Keratinocyte (primary cell): ENCODE measurements around the gene OXT. TPM values are rescaled to one million over a fixed set of nuclear protein-coding genes. Genes with fewer than 3 reads are reported as not detected.
A peak's percentile ranks its signal among the peaks of the same experiment; 100 is the strongest.

Experiments used
- DNase-seq: peaks from one replicate; pipeline ENCODE4 v3.0.0-alpha.2; 2011; ENCODE audit warnings: low read depth, missing footprints, low spot score
- FAIRE-seq: peaks from 2 replicates; lab custom pipeline; 2011; peaks lifted over from hg19 to GRCh38; lab: Jason Lieb, UNC
- H2AFZ ChIP-seq: 2 replicates; pipeline ENCODE4 v1.6.0; 2012; ENCODE audit warnings: low read length, control low read depth, inconsistent platforms; ENCODE audit not compliant: control insufficient read depth
- H3K27ac ChIP-seq: 2 replicates; pipeline ENCODE4 v1.5.1; 2011; ENCODE audit warnings: low read length; ENCODE audit not compliant: control insufficient read depth, insufficient read depth
- H3K27me3 ChIP-seq: 3 replicates; pipeline ENCODE4 v1.6.0; 2011; ENCODE audit warnings: low read length; ENCODE audit not compliant: control insufficient read depth, insufficient read depth; ENCODE audit errors: extremely low read depth
- H3K36me3 ChIP-seq, 2 experiments: 2 replicates in 1 of 2; 3 replicates in 1 of 2; pipeline ENCODE4 v1.5.1; 2011; ENCODE audit warnings: low read length in 2 of 2, mild to moderate bottlenecking in 1 of 2; ENCODE audit not compliant: control insufficient read depth in 2 of 2, insufficient read depth in 2 of 2; ENCODE audit errors: extremely low read depth in 1 of 2
- H3K4me1 ChIP-seq: 3 replicates; pipeline ENCODE4 v1.5.1; 2011; ENCODE audit warnings: low read length; ENCODE audit not compliant: control insufficient read depth, insufficient read depth; ENCODE audit errors: extremely low read depth
- H3K4me2 ChIP-seq: 3 replicates; pipeline ENCODE4 v1.6.0; 2011; ENCODE audit warnings: low read depth, low read length; ENCODE audit not compliant: control insufficient read depth, insufficient read depth; ENCODE audit errors: extremely low read depth
- H3K4me3 ChIP-seq, 3 experiments: fragments of 200-600 bp in 1 of 3; sonication (generic) in 1 of 3; 2 replicates in 2 of 3; 3 replicates in 1 of 3; pipeline ENCODE4 v1.5.1; 2011 to 2016; ENCODE audit warnings: low read length in 3 of 3, mild to moderate bottlenecking in 3 of 3, control low read depth in 2 of 3, inconsistent platforms in 1 of 3, low read depth in 1 of 3, mixed read lengths in 1 of 3, mixed run types in 1 of 3, moderate library complexity in 1 of 3; ENCODE audit not compliant: control insufficient read depth in 2 of 3, insufficient read depth in 2 of 3; ENCODE audit errors: extremely low read depth in 1 of 3
- H3K79me2 ChIP-seq: 2 replicates; pipeline ENCODE4 v1.6.0; 2012; ENCODE audit warnings: low read length; ENCODE audit not compliant: control insufficient read depth, insufficient read depth
- H3K9ac ChIP-seq: 3 replicates; pipeline ENCODE4 v1.6.0; 2011; ENCODE audit warnings: low read length; ENCODE audit not compliant: control insufficient read depth, insufficient read depth; ENCODE audit errors: extremely low read depth
- H3K9me1 ChIP-seq: 3 replicates; pipeline ENCODE4 v1.6.0; 2011; ENCODE audit warnings: low read length; ENCODE audit not compliant: control insufficient read depth, insufficient read depth; ENCODE audit errors: extremely low read depth
- H3K9me3 ChIP-seq: 2 replicates; pipeline ENCODE4 v1.5.1; 2012; ENCODE audit warnings: low read depth, low read length; ENCODE audit not compliant: control insufficient read depth
- H4K20me1 ChIP-seq: 3 replicates; pipeline ENCODE4 v1.6.0; 2011; ENCODE audit warnings: low read length; ENCODE audit not compliant: control insufficient read depth, insufficient read depth; ENCODE audit errors: extremely low read depth
- EZH2 ChIP-seq: IDR thresholded peaks from one replicate; pipeline ENCODE4 v1.6.1; 2012; ENCODE audit warnings: inconsistent platforms, mild to moderate bottlenecking, low read length, moderate library complexity
- dilution Hi-C: fragments of 300-500 bp; cut with MboI; formaldehyde crosslinking; loops from one replicate; pipeline ENCODE4 v1.7.0; 2020; ENCODE audit warnings: low sequenced_read_pairs; ENCODE audit not compliant: extremely low pct_ligation_motif_present
- polyA plus RNA-seq, 5 experiments: library from polyadenylated mRNA; depleted of rRNA in 3 of 5; stranded (reverse) in 3 of 5; stranded (forward) in 1 of 5; unstranded in 1 of 5; fragments of >200 nt; gene quantifications; 1 replicate in 1 of 5; 2 replicates in 3 of 5; 3 replicates in 1 of 5; pipeline versions ENCODE4 v1.2.1 to v1.2.3, GENCODE V29; 2011 to 2012; ENCODE audit warnings: missing spikeins in 2 of 5, low read depth in 1 of 5, low replicate concordance in 1 of 5
- TF ChIP-seq, protein P1 (sequence below), 3 experiments: IDR thresholded peaks in 1 of 3; conservative IDR thresholded peaks in 1 of 3; optimal IDR thresholded peaks in 1 of 3; 2 replicates in 2 of 3; 3 replicates in 1 of 3; pipeline versions ENCODE3 to v1.5.1; 2011; ENCODE audit warnings: low read length in 3 of 3, mild to moderate bottlenecking in 3 of 3, moderate library complexity in 2 of 3, control low read depth in 1 of 3, inconsistent platforms in 1 of 3; ENCODE audit not compliant: insufficient read depth in 2 of 3; ENCODE audit errors: extremely low read depth in 1 of 3

OXT gene
- polyA plus RNA-seq, 1 donor (not counting 4 experiments of a cell fraction or from before 2014, with no cell fraction given) = not detected

DNA sequence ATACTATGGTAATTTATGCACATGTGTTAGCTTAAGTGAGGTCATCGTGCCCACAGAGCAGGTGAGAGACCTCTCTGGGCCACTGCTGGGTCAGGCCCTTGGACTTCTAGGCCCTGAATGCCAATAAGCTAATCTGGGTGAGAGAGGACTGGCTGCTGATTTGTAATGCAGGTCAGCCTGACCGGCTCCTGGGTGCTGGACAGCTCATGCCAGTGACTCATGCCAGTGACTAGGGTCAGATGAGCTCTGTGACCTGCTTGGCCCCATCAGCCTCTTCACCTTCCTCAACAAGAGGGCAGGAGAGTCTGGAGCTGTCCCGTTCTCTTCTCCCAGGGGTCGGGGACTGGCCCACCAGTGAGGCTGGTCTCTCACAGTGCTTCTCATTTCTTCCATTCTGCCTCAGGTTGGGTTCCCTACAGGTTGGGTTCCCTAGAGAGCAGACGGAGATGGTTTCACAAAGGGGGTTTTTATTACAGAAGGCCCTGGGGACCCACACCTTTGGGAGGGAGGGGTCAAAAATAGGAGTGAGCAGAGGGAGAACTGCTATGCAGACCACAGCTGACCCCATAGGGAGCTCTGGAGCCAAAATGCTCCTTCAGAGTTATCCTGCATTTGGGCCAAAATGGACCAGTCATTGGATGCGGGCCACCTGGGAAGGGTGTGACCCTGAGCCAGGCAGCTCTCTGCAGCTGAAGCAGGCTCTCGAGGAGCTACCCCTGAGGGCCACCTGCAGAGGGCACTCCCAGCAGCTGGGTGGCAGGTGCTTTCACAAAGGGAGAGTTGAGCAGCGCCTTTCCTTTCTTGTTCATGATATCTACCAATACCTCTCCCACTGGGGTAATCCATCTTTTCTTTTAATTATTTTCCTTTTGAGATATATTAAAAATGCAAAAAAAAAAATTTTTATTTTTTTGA, 2.2 kb upstream of the OXT start:
- TF ChIP-seq EZH2 = no peak
- TF ChIP-seq, protein P1, sequence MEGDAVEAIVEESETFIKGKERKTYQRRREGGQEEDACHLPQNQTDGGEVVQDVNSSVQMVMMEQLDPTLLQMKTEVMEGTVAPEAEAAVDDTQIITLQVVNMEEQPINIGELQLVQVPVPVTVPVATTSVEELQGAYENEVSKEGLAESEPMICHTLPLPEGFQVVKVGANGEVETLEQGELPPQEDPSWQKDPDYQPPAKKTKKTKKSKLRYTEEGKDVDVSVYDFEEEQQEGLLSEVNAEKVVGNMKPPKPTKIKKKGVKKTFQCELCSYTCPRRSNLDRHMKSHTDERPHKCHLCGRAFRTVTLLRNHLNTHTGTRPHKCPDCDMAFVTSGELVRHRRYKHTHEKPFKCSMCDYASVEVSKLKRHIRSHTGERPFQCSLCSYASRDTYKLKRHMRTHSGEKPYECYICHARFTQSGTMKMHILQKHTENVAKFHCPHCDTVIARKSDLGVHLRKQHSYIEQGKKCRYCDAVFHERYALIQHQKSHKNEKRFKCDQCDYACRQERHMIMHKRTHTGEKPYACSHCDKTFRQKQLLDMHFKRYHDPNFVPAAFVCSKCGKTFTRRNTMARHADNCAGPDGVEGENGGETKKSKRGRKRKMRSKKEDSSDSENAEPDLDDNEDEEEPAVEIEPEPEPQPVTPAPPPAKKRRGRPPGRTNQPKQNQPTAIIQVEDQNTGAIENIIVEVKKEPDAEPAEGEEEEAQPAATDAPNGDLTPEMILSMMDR (optimal IDR thresholded peaks at IDR 0.05 in 1 of 3, IDR thresholded peaks at IDR 0.05 in 1 of 3, conservative IDR thresholded peaks at IDR 0.05 in 1 of 3; ENCODE audit: extremely low read depth in 1 of 3, insufficient read depth in 2 of 3, low read length in 3 of 3) = peak in 2 of 3 experiments; percentile 31 to 44
- no peaks in the 10 kb centered on the region for H3K9me3 ChIP-seq
- H3K27ac ChIP-seq = no peak overlapping the region

DNA sequence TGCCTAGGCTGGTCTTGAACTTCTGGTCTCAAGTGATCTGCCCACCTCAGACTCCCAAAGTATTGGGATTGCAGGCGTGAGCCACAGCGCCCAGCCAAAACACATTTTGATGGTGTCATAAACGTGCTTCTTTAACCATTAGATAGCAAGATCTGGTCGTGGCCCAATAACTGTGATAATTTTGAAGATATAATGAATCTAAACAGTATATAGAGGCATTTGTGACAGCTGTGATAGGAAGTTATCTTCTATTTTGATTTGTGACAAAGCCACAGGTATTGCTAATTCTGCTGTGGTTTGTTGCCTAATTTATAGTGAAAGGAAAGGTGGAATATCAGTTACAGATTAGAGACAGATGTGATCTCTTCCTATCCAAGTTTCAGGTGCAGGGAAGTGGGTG, 695 bp upstream of the OXT start:
- FAIRE-seq (no peak), DNase-seq (no peak)
- no peak overlapping the region for H3K27ac ChIP-seq
- dilution Hi-C loops = no loop called here
- no peaks in the 10 kb centered on the region for H3K9me1 ChIP-seq
- H2AFZ ChIP-seq = no peak overlapping the region
- peaks cover 25% of the 10 kb centered on the region for H3K27me3 ChIP-seq
- H3K4me3 ChIP-seq = no peak overlapping the region
- H3K9me3 ChIP-seq = no peaks in the 10 kb centered on the region
- no peaks in the 10 kb centered on the region for H4K20me1 ChIP-seq
- H3K4me2 ChIP-seq = no peak overlapping the region
- H3K9ac ChIP-seq = no peak overlapping the region
- no peaks in the 10 kb centered on the region for H3K4me1 ChIP-seq
- no peaks in the 10 kb centered on the region for H3K36me3 ChIP-seq
- H3K79me2 ChIP-seq = no peaks in the 10 kb centered on the region
- TF ChIP-seq, protein P1 (optimal IDR thresholded peaks at IDR 0.05 in 1 of 3, IDR thresholded peaks at IDR 0.05 in 1 of 3, conservative IDR thresholded peaks at IDR 0.05 in 1 of 3; ENCODE audit: extremely low read depth in 1 of 3, insufficient read depth in 2 of 3, low read length in 3 of 3) = no peak
- TF ChIP-seq EZH2 = no peak

More for the DNA sequence above, 2.2 kb upstream of the OXT start:
- H3K36me3 ChIP-seq = no peaks in the 10 kb centered on the region
- no peak overlapping the region for H3K4me2 ChIP-seq
- dilution Hi-C loops = no loop called here
- no peak overlapping the region for H3K4me3 ChIP-seq
- no peaks in the 10 kb centered on the region for H3K9me1 ChIP-seq
- H3K27me3 ChIP-seq = peaks cover 25% of the 10 kb centered on the region
- no peak overlapping the region for H2AFZ ChIP-seq
- FAIRE-seq (no peak), DNase-seq (no peak)
- no peaks in the 10 kb centered on the region for H4K20me1 ChIP-seq
- H3K9ac ChIP-seq = no peak overlapping the region
- H3K4me1 ChIP-seq = no peaks in the 10 kb centered on the region
- no peaks in the 10 kb centered on the region for H3K79me2 ChIP-seq
